HG03521 (cell line): ENCODE results near the gene POTEH.
"Not testable (repeated sequence)": the region's sequence is repeated elsewhere in the genome, so short reads cannot be mapped to it uniquely, and the experiment has no call there.

ENCODE experiments used
- ATAC-seq: cut with Tn5 transposase; IDR thresholded peaks from one replicate; pipeline ENCODE4 v1.9.1; 2021; ENCODE audit warnings: mild to moderate bottlenecking, moderate library complexity; ENCODE audit not compliant: unreplicated experiment

Gene POTEH

DNA sequence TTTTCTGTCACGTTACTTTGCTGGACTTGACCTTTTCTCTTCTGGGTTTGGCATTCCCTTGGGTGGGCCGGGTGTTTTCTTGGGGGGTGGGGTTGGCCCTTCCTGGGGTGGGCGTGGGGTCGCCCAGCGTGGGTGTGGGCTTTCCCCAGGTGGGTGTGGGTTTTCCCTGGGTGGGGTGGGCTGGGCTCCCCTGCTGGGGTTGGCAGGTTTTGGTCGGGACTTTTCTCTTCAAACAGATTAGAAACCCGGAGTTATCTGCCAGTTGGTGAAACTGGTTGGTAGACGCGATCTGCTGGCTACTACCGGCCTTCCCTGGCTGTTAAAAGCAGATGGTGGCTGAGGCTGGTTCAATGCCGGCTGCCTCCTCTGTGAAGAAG is at the start of gene POTEH:
Gene POTEH, plus strand, starts transcription at position 278 of the 377 bp plus-strand sequence. Its CDS starts 52 bp downstream, at position 330.
- not testable (repeated sequence) for ATAC-seq

DNA sequence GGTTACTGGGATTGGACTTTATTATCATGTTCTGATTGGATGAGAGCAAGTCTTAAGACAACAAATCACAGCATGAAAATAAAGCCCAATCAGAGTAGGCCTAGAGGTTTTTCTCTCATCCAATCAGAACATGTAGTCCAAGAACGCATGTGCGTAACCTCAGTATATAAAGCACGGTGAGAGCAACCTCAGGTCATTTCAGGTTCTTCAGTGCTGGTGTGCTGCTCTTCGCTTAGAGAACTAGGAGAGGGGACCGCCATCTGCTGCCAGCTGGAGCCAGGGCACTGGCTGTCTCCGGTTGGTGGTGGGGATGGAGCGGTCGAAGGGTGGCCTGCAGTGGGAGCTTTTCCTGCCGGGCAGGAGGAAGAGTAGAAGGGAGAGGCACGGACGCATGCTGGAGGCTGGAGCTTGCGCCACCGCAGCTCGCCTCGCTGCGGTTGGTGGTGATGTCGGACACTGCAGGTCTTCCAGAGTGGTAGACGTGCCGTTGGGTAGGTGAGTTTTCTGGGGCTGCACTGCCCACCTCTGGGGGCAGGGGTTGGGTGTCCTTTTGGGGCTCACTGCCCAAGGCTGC is 47.5 kb upstream of the POTEH start:
- ATAC-seq, result not testable (repeated sequence)

DNA sequence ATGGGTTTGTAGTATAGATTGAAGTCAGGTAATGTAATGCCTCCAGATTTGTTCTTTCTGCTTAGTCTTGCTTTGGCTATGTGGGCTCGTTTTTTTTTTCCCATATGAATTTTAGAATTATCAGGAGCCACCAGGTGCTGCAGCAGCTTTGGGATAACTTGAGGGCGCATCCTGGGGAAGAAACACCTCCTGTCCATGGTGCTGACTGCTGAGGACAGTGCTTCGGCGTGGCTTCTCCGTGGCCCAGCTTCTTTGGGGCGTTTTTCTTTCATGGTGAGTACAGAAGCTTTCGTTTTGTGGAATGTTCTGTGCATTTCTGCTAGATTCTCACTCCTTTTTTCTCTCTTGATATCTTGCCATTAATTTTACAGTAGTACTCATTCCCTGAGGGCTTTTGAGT is 37.9 kb upstream of the POTEH start:
- ATAC-seq, result not testable (repeated sequence)

DNA sequence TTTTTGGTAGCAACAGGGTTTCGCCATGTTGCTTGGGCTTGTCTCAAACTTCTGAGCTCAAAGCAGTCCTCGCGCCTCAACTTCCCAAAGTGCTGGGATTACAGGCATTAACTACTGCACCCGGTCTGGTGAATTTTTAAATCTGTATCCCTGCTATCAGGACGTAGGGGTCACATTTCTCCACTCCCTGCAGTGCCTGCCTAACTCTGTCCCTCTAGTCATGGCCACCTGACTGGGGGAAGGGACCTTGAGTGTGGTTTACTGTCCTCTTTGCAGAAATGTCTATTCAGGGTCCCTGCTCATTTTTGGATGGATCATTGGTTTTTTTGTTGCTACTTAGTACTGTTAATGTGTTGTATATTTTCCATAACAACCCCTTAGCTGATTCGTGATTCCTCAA is 37.1 kb upstream of the POTEH start:
- not testable (repeated sequence) for ATAC-seq

DNA sequence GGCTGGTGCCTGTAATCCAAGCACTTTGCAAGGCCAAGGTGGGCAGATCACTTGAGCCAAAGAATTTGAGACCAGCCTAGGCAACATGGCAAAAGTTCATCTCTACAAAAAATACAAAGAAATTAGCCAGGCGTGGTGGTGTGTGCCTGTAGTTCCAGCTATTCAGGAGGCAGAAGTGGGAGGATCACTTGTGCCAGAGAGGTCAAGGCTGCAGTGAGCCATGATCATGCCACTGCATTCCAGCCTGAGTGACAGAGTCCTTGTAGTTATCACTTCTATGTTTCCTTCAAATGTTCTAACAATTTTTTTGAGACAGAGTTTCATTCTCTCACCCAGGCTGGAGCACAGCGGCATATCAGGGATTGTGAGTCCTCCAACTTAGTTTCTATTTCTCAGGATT is 36.6 kb upstream of the POTEH start:
- ATAC-seq, result not testable (repeated sequence)

DNA sequence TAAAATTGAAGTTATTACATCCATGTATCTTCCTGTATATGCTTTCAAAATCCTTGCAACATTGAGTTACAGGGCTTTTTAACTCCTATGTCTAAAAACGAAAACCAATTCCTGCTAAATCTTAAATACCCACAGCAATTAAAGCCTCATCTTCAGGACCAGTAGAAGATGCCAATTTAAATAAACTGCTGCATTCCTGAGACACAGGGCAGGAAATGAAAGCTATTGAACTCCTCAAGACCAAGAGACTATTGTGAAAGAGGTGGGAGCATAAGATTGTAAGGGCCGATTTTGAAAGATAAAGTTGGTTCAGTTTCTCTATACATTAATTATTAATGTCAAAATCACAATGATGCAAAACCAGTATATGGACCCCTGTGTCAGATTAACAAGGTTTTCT is 28.7 kb upstream of the POTEH start:
- not testable (repeated sequence) for ATAC-seq

DNA sequence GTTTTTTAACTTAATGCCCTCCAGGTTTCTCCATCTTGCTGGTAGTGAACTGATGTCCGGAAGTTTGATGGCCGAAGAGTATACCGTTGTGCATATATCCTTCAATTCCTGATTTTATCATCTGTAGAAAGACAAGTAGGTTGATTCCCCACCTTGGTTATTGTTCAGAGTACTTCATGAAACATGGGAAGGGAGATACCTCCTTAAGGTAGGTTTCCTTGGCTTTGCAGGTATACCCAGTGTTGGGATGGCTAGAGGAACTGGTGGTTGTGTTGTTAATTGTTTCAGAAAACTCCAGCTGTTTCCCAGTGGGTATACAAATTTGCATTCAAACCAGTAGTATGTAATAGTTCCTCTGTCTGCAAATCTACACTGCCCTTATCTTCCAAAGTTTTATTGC is 25.1 kb upstream of the POTEH start:
- ATAC-seq, result not testable (repeated sequence)

DNA sequence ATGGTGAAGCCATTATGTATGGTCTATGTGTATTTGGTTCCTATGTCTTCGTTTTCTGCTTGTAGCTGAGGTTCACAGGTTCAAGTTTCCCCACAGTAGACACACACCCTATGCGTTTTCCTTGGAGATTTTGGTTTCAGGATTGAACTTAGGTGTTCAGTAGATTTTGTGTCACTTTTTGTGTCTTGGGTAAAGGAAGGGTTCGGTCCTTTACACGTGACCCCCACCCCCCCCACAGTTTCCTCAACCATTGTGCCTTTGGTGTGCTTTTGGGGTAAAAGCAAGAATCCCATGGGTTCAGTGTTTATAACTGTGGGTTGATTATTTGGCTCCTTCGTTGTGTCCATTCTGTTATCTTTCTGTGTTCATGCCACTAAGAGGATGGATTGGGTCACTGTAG is 24.3 kb upstream of the POTEH start:
- ATAC-seq, result not testable (repeated sequence)

DNA sequence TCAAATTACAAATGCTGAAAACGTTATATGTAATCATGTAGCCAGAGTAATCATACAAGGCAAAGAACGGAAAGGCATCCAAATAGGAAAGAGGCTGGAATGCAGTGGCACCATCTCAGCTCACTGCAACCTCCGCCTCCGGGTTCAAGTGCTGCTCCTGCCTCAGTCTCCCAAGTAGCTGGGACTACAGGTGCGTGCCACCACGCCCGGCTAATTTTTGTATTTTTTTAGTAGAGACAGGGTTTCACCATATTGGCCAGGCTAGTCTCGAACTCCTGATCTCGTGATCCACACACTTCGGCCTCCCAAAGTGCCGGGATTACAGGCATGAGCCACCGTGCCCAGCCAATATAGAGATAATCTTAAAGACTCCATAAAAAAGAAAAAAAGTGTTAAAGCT is 20.4 kb upstream of the POTEH start:
- ATAC-seq, result not testable (repeated sequence)

DNA sequence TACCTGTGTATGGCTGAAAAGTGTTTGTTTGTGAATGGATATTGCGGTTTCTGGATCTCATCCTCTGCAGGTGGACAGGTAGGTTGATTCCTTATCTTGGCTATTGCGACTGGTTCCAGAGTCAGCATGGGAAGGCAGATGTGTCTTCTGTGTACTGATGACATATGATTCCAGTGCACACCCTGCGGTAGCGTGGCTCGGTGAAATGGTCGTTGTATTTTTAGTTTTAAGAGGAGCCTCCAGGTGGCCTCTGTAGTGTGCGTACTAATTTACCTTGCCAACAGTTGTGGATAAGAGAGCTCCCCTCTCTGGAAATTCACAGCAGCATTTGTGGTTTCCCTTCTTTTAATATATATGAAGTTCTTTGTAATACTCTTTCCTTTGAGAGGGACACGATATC is 10.1 kb upstream of the POTEH start:
- ATAC-seq, result not testable (repeated sequence)

DNA sequence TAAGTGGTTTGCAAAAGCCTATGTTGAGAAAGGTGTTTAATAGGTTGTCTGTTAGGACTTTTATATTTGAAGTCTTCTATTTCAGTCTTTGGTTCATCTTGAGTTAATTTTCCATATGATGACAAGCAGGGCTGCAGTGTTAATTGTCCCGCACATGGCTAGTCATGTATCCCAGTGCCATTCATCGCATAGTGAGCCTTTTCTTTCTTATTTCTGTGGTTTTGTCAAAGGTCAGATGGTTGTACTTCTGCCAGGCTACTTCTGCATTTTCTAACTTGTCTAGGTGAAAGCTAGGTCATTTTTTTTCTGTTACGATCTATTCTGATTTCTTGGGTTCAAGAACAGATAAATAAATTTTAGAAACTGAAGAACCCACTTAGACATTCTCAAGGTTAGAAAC is 5.7 kb upstream of the POTEH start:
- ATAC-seq, result not testable (repeated sequence)

DNA sequence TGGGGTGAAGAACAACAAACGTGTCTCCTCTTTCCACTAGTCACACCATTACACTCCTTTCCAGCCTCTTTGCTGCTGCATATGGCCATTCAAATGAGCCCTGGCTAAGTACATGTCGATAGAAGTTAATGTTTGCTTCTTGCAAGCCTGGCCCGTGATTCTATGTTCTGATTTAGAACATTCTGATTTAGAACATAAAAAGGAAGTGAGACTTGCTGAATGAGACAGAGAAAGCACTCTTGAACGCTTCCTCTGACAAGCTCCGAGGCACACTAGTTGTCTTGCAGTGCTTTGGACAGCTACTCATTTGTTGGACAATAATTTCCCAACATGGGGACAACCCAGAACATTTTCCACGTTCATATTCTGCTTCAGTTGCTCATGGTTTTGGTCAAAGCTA is 5.1 kb upstream of the POTEH start:
- not testable (repeated sequence) for ATAC-seq

DNA sequence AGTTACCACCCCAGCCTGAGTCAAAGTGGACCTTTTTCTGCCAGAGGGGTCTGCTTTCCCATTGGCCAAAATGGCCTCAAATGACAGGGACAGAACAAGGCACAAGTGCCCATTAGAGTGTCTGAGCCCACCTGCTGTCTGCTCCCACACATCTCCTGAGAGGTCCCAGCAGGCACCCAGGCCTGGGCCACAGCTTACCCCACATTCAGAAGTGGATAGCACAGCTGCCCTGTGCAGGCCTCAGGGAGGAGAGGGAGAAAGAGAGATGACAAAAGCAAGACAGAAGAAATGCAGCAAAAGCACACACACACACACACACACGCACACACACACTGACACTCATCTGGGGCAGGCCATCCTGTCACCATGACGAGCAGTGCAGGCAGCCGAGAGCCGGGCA is 4.2 kb upstream of the POTEH start:
- ATAC-seq, result not testable (repeated sequence)

DNA sequence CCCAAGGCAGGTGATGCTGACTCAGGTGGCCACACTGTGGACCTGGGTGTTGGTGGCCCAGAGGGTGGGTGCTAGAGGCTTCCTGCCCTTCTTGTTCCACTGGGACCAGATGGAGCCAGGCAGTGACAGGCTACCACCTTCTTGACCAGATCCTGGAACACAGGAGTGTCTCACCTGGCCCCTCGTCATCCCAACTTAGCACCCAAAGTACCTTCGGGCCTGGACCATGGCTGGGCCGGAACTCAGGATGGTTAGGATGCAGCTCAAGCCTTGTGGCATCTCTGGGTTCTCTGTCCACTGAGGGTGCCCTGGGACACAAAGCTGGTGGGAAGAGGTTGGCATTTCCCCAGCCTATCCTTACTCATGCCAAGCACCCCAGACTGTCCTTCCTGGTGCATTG is 2.7 kb upstream of the POTEH start:
- ATAC-seq, result not testable (repeated sequence)

DNA sequence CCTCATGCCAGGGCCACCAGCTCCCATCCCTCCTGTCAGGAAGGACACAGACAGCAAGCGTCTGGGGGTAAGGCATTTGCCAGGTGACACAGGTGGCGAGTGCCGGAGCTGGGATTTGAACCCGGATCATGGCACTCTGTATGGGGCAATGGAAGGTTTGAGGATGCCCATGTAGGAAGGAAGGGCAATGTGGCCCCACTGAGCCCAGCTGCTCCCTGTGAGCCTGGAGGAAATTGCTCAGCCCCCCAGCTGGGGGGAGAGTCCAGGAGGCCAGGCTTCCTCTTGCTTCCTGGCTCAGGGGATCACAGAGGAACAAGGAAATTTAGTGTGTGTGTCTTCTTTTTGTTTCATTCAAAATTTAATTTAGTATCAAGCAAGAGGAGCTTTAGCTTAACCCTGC is 2.1 kb upstream of the POTEH start:
- not testable (repeated sequence) for ATAC-seq

DNA sequence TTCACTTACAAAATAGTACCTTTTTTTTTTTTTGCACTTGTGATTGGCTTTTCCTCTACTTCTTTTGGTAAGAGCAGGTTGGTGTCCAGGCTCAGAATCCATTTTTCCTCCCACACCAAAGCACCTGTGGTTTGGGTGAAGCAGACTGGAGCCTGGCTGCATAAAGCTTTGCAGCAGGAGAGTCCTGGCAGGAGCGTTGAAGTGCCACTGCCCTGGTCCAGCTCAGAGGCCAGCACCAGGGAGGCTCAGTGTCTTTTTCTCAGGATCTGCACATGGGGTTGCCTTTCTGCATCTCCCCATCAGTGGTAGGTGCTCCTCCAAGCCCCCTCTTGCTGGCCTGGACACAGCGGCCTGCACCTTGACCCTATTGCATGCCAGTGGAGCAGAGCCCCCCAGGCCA is 1.7 kb upstream of the POTEH start:
- ATAC-seq, result not testable (repeated sequence)

DNA sequence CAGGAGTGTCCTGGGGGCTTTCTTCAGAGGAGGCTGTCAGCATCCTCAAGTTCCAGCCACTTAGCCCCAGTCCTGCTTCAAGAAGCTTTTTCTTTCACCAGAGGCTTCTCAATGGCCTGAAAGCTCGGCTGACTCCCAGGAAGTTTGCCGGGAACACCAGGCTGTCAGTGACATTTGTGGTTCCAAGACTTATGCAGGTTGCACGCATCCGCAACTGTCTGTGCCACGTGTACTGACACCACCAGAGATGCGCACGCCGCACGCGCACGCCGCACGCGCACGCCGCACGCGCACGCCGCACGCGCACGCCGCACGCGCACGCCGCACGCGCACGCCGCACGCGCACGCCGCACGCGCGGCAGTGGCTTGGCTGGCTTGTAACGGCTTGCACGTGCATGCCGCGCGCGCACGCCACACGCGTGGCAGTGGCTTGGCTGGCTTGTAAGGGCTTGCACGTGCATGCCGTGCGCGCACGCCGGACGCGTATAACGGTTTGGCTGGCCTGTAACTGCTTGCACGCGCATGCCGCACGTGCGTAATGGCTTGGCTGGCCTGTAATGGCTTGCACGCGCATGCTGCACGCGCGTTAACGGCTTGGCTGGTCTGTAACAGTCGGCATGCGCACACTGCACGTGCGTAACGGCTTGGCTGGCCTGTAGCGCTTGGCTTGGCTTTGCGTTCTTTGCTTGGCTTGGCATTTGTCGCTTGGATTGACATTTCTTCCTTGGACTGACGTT is 646 bp upstream of the POTEH start:
- ATAC-seq, result not testable (repeated sequence)

DNA sequence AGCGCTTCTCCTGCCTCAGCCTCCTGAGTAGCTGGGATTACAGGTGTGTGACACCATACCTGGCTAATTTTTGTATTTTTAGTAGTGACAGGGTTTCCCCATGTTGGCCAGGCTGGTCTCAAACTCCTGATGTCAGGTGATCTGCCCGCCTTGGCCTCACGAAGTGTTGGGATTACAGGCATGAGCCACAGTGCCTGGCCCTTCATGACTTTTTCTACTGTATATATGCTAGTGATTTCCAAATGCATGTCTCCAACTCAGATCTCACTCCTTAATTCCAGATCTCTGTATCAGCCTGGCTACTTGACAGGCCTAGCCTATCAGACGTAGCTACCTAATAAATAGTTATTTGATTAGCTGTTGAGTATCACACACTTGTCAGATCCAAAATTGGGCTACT is 23.8 kb downstream of the POTEH start:
- ATAC-seq, result not testable (repeated sequence)

DNA sequence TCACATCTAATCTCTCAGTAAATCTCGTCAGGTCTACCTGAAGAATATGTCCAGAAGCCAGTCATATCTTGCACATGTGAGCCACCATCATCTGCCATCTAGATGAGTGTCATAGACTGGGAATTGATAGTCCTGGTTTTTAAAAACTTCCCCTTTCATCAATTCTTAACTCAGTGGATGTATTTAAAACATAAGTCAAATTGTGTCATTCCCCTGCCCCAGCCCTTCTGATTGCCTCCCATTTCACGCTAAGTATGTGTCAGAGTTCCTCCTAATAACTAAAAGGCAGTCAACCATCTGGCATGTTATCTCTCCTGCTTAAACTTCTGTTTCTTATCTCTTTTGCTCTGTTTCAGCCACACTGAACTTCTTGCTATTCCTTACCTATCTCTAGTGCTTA is 24.3 kb downstream of the POTEH start:
- not testable (repeated sequence) for ATAC-seq

DNA sequence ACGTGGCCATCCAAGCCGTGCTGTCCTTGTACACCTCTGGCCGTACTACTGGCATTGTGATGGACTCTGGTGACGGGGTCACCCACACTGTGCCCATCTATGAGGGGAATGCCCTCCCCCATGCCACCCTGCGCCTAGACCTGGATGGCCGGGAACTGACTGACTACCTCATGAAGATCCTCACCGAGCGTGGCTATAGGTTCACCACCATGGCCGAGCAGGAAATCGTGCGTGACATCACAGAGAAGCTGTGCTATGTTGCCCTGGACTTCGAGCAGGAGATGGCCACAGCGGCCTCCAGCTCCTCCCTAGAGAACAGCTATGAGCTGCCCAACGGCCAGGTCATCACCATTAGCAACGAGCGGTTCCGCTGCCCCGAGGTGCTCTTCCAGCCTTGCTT is 32.1 kb downstream of the POTEH start:
- not testable (repeated sequence) for ATAC-seq

DNA sequence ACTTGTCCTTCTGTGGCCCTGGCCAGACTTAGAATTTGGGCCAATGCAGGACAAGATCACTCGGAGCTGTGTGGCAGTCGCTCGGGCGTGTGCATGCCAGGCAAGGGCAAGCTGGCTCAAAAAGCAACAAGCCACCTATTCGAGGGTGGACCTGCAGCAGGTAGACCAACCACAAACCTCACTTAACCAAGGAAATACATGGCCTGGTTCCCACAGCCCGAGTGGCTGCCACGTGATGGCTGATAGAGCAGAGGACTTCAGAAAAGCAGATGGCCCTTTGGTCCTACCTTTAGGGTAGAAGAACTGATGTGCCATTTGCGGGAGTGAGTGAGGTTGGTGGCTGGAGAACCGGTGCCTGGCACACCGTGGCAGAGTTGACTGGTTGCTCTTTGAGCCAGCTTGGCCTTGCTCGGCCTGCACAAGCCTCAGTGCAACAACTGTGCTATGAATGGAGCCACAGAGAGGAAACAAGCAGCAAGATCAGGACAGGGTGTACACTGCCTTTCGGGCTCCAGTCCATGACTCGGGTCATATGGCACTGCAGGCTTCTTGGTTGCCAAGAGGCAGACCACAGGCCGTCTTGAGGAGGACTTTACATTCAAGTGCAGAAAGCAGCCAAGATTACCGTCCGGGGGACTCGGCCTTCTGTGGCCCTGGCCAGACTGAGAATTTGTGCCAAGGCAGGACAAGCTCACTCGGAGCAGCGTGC is 39.5 kb downstream of the POTEH start:
- ATAC-seq, result not testable (repeated sequence)

DNA sequence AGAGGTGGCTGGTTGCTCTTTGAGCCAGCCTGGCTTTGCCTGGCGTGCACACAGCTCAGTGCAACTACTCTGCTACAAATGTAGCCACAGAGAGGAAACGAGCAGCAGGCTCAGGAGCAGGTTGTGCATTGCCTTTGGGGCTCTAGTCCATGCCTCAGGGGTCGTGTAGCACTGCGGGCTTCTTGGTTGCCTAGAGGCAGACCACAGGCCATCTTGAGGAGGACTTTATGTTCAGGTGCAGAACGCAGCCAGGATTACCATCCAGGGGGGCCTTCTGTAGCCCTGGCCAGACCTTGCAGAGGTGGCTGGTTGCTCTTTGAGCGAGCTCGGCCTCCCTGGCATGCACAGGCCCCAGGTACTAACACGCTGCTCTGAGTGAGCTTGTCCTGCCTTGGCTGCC is 41.2 kb downstream of the POTEH start:
- ATAC-seq, result not testable (repeated sequence)
